ENCODE measurements around the gene PARP11. TPM values are rescaled to one million over a fixed set of nuclear protein-coding genes. Genes with fewer than 3 reads are reported as not detected.
"Not testable (repeated sequence)": the region's sequence is repeated elsewhere in the genome, so short reads cannot be mapped to it uniquely, and the experiment has no call there.

PARP11 gene
- polyA plus RNA-seq, 1 donor = 9.3 TPM

GRCh38 chr12:3842517-3842916 lies 30.7 kb downstream of the PARP11 start:
- Histone ChIP-seq H3K36me3 (ENCODE audit: control insufficient read depth, insufficient read depth, low read length) (no peaks in the 10 kb centered on the region), H3K4me1 (ENCODE audit: control insufficient read depth, insufficient read depth, low read length) (no peaks in the 10 kb centered on the region), H3K9me3 (ENCODE audit: control insufficient read depth, low read depth, low read length) (no peaks in the 10 kb centered on the region), H3K27ac (ENCODE audit: low read length) (no peak overlapping the region), H3K4me3 (ENCODE audit: low read length) (no peak overlapping the region), H3K27me3 (ENCODE audit: control insufficient read depth, insufficient read depth, low read length) (peaks cover 5% of the 10 kb centered on the region)
- no peak for DNase-seq
- WGBS (ENCODE audit: insufficient coverage, low lambda C conversion rate) = 100% methylated on average over 3 of the region's 5 CpGs

GRCh38 chr12:3841783-3842182 lies 31.4 kb downstream of the PARP11 start:
- Histone ChIP-seq H3K4me3 (ENCODE audit: low read length) (no peak overlapping the region), H3K4me1 (ENCODE audit: control insufficient read depth, insufficient read depth, low read length) (no peaks in the 10 kb centered on the region), H3K36me3 (ENCODE audit: control insufficient read depth, insufficient read depth, low read length) (no peaks in the 10 kb centered on the region), H3K9me3 (ENCODE audit: control insufficient read depth, low read depth, low read length) (no peaks in the 10 kb centered on the region), H3K27me3 (ENCODE audit: control insufficient read depth, insufficient read depth, low read length) (peaks cover 5% of the 10 kb centered on the region), H3K27ac (ENCODE audit: low read length) (no peak overlapping the region)
- DNase-seq = no peak
- no CpG with 5 or more reads among the region's 3 CpGs for WGBS (ENCODE audit: insufficient coverage, low lambda C conversion rate)

GRCh38 chr12:3840833-3841232 lies 32.4 kb downstream of the PARP11 start:
- not testable (repeated sequence) for DNase-seq; H3K9me3 ChIP-seq (ENCODE audit: control insufficient read depth, low read depth, low read length); H3K36me3 ChIP-seq (ENCODE audit: control insufficient read depth, insufficient read depth, low read length); H3K27ac ChIP-seq (ENCODE audit: low read length); H3K4me3 ChIP-seq (ENCODE audit: low read length); H3K4me1 ChIP-seq (ENCODE audit: control insufficient read depth, insufficient read depth, low read length); H3K27me3 ChIP-seq (ENCODE audit: control insufficient read depth, insufficient read depth, low read length)
- no CpG with 5 or more reads among the region's 2 CpGs for WGBS (ENCODE audit: insufficient coverage, low lambda C conversion rate)

GRCh38 chr12:3839745-3840144 lies 33.5 kb downstream of the PARP11 start:
- 100% methylated on average over 1 of the region's 4 CpGs for WGBS (ENCODE audit: insufficient coverage, low lambda C conversion rate)

GRCh38 chr12:3838701-3839548 lies 34.3 kb downstream of the PARP11 start:
- peak in 1 of 2 donors; percentile 21 for DNase-seq
- not testable (repeated sequence) for H3K27me3 ChIP-seq (ENCODE audit: control insufficient read depth, insufficient read depth, low read length)
- 100% methylated on average over 2 of the region's 98 CpGs for WGBS (ENCODE audit: insufficient coverage, low lambda C conversion rate)

More at GRCh38 chr12:3839745-3840144, 33.5 kb downstream of the PARP11 start:
- H3K4me3 ChIP-seq (ENCODE audit: low read length); H3K4me1 ChIP-seq (ENCODE audit: control insufficient read depth, insufficient read depth, low read length); H3K36me3 ChIP-seq (ENCODE audit: control insufficient read depth, insufficient read depth, low read length); H3K27me3 ChIP-seq (ENCODE audit: control insufficient read depth, insufficient read depth, low read length); H3K27ac ChIP-seq (ENCODE audit: low read length); H3K9me3 ChIP-seq (ENCODE audit: control insufficient read depth, low read depth, low read length); DNase-seq: not testable (repeated sequence)

GRCh38 chr12:3838076-3838475 lies 35.1 kb downstream of the PARP11 start:
- H3K9me3 ChIP-seq (ENCODE audit: control insufficient read depth, low read depth, low read length) = no peaks in the 10 kb centered on the region
- WGBS (ENCODE audit: insufficient coverage, low lambda C conversion rate) = no CpG with 5 or more reads among the region's 1 CpG

More at GRCh38 chr12:3838701-3839548, 34.3 kb downstream of the PARP11 start:
- not testable (repeated sequence) for H3K27ac ChIP-seq (ENCODE audit: low read length); H3K36me3 ChIP-seq (ENCODE audit: control insufficient read depth, insufficient read depth, low read length); H3K4me1 ChIP-seq (ENCODE audit: control insufficient read depth, insufficient read depth, low read length); H3K4me3 ChIP-seq (ENCODE audit: low read length); H3K9me3 ChIP-seq (ENCODE audit: control insufficient read depth, low read depth, low read length)

GRCh38 chr12:3837049-3837448 lies 36.1 kb downstream of the PARP11 start:
- no peaks in the 10 kb centered on the region for H3K9me3 ChIP-seq (ENCODE audit: control insufficient read depth, low read depth, low read length)
- WGBS (ENCODE audit: insufficient coverage, low lambda C conversion rate) = no CpG with 5 or more reads among the region's 4 CpGs
- no peaks in the 10 kb centered on the region for H3K4me1 ChIP-seq (ENCODE audit: control insufficient read depth, insufficient read depth, low read length)
- H3K36me3 ChIP-seq (ENCODE audit: control insufficient read depth, insufficient read depth, low read length) = no peaks in the 10 kb centered on the region
- DNase-seq = no peak
- H3K4me3 ChIP-seq (ENCODE audit: low read length) = no peak overlapping the region
- peaks cover 5% of the 10 kb centered on the region for H3K27me3 ChIP-seq (ENCODE audit: control insufficient read depth, insufficient read depth, low read length)
- no peak overlapping the region for H3K27ac ChIP-seq (ENCODE audit: low read length)

More at GRCh38 chr12:3838076-3838475, 35.1 kb downstream of the PARP11 start:
- no peaks in the 10 kb centered on the region for H3K4me1 ChIP-seq (ENCODE audit: control insufficient read depth, insufficient read depth, low read length)
- DNase-seq = no peak
- peaks cover 5% of the 10 kb centered on the region for H3K27me3 ChIP-seq (ENCODE audit: control insufficient read depth, insufficient read depth, low read length)
- H3K36me3 ChIP-seq (ENCODE audit: control insufficient read depth, insufficient read depth, low read length) = no peaks in the 10 kb centered on the region
- no peak overlapping the region for H3K27ac ChIP-seq (ENCODE audit: low read length)
- H3K4me3 ChIP-seq (ENCODE audit: low read length) = no peak overlapping the region

- DNase-seq = no peak
- no peaks in the 10 kb centered on the region for H3K4me1 ChIP-seq (ENCODE audit: control insufficient read depth, insufficient read depth, low read length)
- H3K27ac ChIP-seq (ENCODE audit: low read length) = no peak overlapping the region
- peaks cover 5% of the 10 kb centered on the region for H3K27me3 ChIP-seq (ENCODE audit: control insufficient read depth, insufficient read depth, low read length)
- no peak overlapping the region for H3K4me3 ChIP-seq (ENCODE audit: low read length)
- no CpG with 5 or more reads among the region's 3 CpGs for WGBS (ENCODE audit: insufficient coverage, low lambda C conversion rate)
- H3K36me3 ChIP-seq (ENCODE audit: control insufficient read depth, insufficient read depth, low read length) = no peaks in the 10 kb centered on the region
- H3K9me3 ChIP-seq (ENCODE audit: control insufficient read depth, low read depth, low read length) = no peaks in the 10 kb centered on the region
Measured at GRCh38 chr12:3836641-3837040, 36.6 kb downstream of the PARP11 start.

GRCh38 chr12:3835914-3836313 lies 37.3 kb downstream of the PARP11 start:
- H3K36me3 ChIP-seq (ENCODE audit: control insufficient read depth, insufficient read depth, low read length) = no peaks in the 10 kb centered on the region
- no peaks in the 10 kb centered on the region for H3K4me1 ChIP-seq (ENCODE audit: control insufficient read depth, insufficient read depth, low read length)
- peaks cover 5% of the 10 kb centered on the region for H3K27me3 ChIP-seq (ENCODE audit: control insufficient read depth, insufficient read depth, low read length)
- DNase-seq = no peak
- H3K27ac ChIP-seq (ENCODE audit: low read length) = no peak overlapping the region
- H3K4me3 ChIP-seq (ENCODE audit: low read length) = no peak overlapping the region
- H3K9me3 ChIP-seq (ENCODE audit: control insufficient read depth, low read depth, low read length) = no peaks in the 10 kb centered on the region
- no CpG with 5 or more reads among the region's 2 CpGs for WGBS (ENCODE audit: insufficient coverage, low lambda C conversion rate)

- WGBS (ENCODE audit: insufficient coverage, low lambda C conversion rate) = no CpG with 5 or more reads among the region's 6 CpGs
- H3K27ac ChIP-seq (ENCODE audit: low read length) = no peak overlapping the region
- H3K4me3 ChIP-seq (ENCODE audit: low read length) = no peak overlapping the region
- no peak for DNase-seq
- no peaks in the 10 kb centered on the region for H3K36me3 ChIP-seq (ENCODE audit: control insufficient read depth, insufficient read depth, low read length)
- H3K9me3 ChIP-seq (ENCODE audit: control insufficient read depth, low read depth, low read length) = no peaks in the 10 kb centered on the region
- H3K27me3 ChIP-seq (ENCODE audit: control insufficient read depth, insufficient read depth, low read length) = peaks cover 4% of the 10 kb centered on the region
- no peaks in the 10 kb centered on the region for H3K4me1 ChIP-seq (ENCODE audit: control insufficient read depth, insufficient read depth, low read length)
Measured at GRCh38 chr12:3834774-3835173, 38.4 kb downstream of the PARP11 start.
